GM19238 (cell line): ENCODE data around the gene CDYL.
A peak's percentile ranks its signal among the peaks of the same experiment; 100 is the strongest.
"Not testable (repeated sequence)": the region's sequence is repeated elsewhere in the genome, so short reads cannot be mapped to it uniquely, and the experiment has no call there.

Experiments
- DNase-seq: peaks from one replicate; pipeline ENCODE4 v3.0.0; 2011; ENCODE audit warnings: low spot score; ENCODE audit not compliant: insufficient read length

The CDYL gene

DNA sequence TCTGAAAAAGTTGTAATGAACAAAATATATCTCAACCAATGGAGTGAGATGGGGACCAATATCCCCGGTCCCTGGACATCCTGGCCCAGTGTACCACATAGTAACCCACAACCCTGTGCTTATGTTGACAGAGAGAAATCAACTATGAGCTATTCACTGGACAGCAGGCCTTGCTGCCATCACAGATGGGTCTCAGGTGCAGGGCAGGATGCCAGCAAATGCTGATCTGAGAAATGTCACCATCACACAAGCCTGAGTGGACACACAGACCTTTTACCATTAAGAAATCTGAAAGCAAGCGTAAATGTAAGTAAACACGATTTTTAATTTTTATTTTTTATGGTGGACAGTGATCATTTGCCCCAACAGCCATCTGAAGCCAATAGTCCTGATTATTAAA lies 218.5 kb downstream of the CDYL start:
- no peak for DNase-seq

DNA sequence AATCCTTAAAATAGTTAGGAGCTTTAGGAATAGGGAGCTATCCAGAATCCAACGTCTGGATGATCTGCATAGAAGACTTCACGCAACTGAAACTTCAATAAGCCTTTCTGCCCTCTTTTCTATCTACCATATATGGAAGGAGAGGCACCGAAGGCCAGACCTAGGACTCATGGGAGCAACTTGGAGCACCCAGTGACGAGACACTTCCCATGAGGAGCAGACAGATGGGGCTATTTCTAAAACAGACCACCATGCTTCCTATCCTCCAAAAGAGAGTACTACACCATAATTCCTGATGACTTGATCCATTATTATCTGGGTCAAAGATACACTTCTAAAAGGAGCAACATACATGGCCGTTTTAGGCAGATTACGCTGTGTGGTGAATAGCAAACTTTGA lies 221.7 kb downstream of the CDYL start:
- no peak for DNase-seq

DNA sequence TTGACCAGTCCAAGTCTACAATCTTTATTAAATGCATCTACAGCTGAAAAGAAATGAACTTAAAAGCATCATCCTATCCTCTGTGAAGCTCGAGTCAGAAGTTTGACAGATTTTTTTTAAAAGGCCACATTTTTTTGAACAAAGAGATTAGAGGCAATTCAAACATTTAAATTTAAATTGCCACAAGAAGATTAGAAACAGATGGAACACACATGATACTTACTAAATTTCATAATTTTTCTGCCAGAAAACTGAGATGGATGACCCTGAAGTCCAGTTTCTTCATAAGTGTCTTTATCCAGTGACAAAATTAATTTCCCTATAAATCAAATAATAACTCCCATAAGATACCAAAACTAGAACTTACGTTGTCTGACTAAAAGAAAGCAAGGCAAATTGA lies 223.4 kb downstream of the CDYL start:
- no peak for DNase-seq

DNA sequence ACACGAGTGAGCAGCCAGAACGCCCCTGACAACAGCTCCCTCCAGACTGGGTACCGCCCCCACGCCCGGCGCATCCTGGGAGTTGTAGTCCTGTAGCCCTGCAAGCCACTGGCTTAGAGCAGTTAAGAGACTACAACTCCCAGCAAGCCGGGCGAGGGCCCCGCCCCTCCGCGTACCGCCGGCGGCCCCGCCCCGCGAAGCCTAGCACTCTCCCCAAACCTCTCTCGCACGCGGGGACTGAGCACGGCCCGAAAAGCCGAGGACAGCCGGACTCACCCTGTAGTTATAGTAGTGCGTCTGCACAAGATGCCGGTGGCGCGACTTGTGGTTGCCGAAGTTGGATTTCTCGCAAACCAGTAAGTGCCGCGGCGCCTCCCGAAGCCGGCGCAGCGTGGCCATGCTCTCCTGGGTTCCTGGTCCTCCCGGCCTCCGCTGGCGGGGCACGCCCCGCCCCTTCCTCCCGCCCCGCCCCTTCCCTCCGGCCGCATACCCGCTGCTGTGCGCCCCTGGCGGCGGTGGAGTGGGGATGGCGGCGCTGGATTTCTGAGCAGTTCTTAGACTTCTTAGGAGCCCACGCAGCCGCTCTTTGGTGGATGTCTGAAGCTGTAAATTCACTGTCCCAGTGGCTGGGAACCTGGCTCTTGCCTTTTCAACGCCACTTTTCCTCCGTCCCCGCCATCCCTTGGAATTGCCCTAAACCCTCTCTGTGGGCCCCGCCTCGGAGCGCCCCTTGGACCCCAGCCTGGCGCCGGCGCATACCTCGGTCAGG lies 227.6 kb downstream of the CDYL start, which contains the start of gene RPP40:
Gene RPP40 (minus strand): TSS at position 434 of the 769 bp plus-strand sequence. CDS start 35 bp downstream, at position 399.
- peak; percentile 87 for DNase-seq

DNA sequence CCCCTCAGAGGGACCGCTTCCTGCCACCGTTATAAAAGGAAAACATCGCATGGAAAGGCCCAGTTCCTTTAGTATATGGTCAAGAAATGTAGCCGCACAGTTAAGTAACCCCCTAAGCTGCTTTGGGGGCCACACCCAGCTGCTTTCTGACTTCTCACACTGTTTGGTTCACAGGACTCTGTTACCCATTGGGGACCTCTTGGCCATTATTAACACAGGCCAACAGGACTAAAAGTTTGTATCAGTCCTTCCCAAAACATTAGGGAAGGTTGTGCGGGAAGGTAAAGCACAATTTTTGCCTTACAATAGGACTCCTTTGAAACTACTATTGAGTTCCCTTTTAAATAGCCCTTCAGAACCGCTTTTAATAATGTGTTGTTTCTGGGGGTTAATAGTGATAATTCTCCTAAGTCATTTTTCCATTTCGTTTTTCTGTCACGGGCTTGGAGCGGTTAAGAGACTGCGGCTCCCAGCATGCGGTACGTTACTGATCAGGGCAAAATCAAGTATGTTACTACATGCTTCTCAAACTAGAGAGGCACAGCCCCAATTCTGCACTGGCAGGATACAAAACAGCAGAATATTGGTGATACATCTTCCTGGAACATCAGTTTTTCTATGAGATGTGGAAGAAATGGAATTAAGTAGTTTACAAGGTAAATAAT lies 228.3 kb downstream of the CDYL start:
- DNase-seq: no peak

DNA sequence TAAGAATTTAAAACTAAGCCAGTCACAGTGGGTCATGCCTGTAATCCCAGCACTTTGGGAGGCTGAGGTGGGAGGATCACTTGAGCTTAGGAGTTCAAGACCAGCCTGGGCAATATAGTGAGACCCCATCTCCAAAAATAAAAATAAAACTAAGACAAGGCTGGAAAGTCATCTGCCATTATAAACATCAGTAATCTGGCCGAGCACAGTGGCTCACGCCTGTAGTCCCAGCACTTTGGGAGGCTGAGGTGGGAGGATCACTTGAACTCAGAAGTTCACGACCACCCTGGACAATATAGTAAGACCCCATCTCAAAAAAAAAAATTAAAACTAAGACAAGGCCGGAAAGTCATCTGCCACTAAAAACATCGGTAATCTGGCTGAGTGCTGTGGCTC lies 228.8 kb downstream of the CDYL start:
- not testable (repeated sequence) for DNase-seq
